ENCODE data around the gene NLRP1. TPM values are rescaled to one million over a fixed set of nuclear protein-coding genes. Genes with fewer than 3 reads are reported as not detected.

Gene NLRP1
- total and polyA plus RNA-seq, 4 donors, result 1.8 to 5.4 (median 3.0) TPM

DNA sequence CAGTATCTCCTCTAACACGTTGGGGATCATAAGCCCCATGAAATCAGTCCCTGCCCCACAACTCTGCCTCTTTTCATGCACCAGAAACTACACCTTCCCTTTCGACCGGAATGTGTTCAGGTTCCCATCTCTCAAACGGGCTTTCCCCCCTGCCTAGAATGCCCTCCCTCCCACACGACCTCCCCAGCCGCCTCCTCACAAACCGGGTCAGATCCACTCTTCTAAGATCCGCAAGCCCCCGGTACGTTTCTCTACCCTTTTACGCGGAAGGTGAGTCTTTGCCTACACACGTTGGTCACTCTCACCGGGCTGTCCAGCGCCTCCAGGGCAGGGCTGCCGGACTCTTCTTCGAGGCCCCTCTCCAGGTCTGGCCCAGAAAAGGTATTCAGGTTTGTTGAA is 116.2 kb downstream of the NLRP1 start:
- Histone ChIP-seq H3K9ac (ENCODE audit: low read depth in 1 of 2, low read length in 2 of 2) (peak overlapping the region; percentile 8 to 49), H3K4me1 (ENCODE audit: control insufficient read depth in 4 of 4, insufficient read depth in 4 of 4, low read length in 3 of 4) (peaks cover 7 to 45% (median 41%) of the 10 kb centered on the region in 4 donors), H3K9me3 (ENCODE audit: control insufficient read depth in 4 of 4, low read length in 3 of 4) (no peaks in the 10 kb centered on the region), H3K27me3 (ENCODE audit: control insufficient read depth in 4 of 4, insufficient read depth in 4 of 4, low read length in 3 of 4) (no peaks in the 10 kb centered on the region), H3K36me3 (ENCODE audit: control insufficient read depth in 4 of 4, insufficient read depth in 3 of 4, low read depth in 1 of 4, low read length in 3 of 4) (peaks cover 0 to 8% (median 3%) of the 10 kb centered on the region in 4 donors), H3K4me3 (ENCODE audit: low read depth in 1 of 3, low read length in 3 of 3) (peak overlapping the region; percentile 89 to 98 (median 93)), H3K27ac (ENCODE audit: low read depth in 1 of 2, low read length in 2 of 2) (peak overlapping the region; percentile 72 to 77)
- no peak for DNase-seq (ENCODE audit: low spot score)
- WGBS, result under 1% methylated on average over 17 of the region's 17 CpGs
- no peak for TF ChIP-seq HNF4A (conservative IDR thresholded peaks at IDR 0.05)
- no peak for TF ChIP-seq NR2F2 (IDR thresholded peaks at IDR 0.05)
- TF ChIP-seq EGR1 (IDR thresholded peaks at IDR 0.05; ENCODE audit: low read depth in 2 of 2), result no peak
- TF ChIP-seq RXRA (IDR thresholded peaks at IDR 0.05), result no peak
- TF ChIP-seq SP1 (IDR thresholded peaks at IDR 0.05), result no peak
- TF ChIP-seq, protein P1, sequence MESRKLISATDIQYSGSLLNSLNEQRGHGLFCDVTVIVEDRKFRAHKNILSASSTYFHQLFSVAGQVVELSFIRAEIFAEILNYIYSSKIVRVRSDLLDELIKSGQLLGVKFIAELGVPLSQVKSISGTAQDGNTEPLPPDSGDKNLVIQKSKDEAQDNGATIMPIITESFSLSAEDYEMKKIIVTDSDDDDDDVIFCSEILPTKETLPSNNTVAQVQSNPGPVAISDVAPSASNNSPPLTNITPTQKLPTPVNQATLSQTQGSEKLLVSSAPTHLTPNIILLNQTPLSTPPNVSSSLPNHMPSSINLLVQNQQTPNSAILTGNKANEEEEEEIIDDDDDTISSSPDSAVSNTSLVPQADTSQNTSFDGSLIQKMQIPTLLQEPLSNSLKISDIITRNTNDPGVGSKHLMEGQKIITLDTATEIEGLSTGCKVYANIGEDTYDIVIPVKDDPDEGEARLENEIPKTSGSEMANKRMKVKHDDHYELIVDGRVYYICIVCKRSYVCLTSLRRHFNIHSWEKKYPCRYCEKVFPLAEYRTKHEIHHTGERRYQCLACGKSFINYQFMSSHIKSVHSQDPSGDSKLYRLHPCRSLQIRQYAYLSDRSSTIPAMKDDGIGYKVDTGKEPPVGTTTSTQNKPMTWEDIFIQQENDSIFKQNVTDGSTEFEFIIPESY (IDR thresholded peaks at IDR 0.05), result no peak
- TF ChIP-seq TAF1 (conservative IDR thresholded peaks at IDR 0.05), result no peak
- no peak for TF ChIP-seq FOXA1 (IDR thresholded peaks at IDR 0.05)
- no peak for TF ChIP-seq FOXA2 (IDR thresholded peaks at IDR 0.05)
- TF ChIP-seq GABPA (IDR thresholded peaks at IDR 0.05 in 1 of 2, conservative IDR thresholded peaks at IDR 0.05 in 1 of 2), result no peak
- no peak for TF ChIP-seq RAD21 (IDR thresholded peaks at IDR 0.05)
- TF ChIP-seq, protein P2, sequence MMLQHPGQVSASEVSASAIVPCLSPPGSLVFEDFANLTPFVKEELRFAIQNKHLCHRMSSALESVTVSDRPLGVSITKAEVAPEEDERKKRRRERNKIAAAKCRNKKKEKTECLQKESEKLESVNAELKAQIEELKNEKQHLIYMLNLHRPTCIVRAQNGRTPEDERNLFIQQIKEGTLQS (IDR thresholded peaks at IDR 0.05), result no peak
- TF ChIP-seq, protein P3, sequence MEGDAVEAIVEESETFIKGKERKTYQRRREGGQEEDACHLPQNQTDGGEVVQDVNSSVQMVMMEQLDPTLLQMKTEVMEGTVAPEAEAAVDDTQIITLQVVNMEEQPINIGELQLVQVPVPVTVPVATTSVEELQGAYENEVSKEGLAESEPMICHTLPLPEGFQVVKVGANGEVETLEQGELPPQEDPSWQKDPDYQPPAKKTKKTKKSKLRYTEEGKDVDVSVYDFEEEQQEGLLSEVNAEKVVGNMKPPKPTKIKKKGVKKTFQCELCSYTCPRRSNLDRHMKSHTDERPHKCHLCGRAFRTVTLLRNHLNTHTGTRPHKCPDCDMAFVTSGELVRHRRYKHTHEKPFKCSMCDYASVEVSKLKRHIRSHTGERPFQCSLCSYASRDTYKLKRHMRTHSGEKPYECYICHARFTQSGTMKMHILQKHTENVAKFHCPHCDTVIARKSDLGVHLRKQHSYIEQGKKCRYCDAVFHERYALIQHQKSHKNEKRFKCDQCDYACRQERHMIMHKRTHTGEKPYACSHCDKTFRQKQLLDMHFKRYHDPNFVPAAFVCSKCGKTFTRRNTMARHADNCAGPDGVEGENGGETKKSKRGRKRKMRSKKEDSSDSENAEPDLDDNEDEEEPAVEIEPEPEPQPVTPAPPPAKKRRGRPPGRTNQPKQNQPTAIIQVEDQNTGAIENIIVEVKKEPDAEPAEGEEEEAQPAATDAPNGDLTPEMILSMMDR (IDR thresholded peaks at IDR 0.05; ENCODE audit: low read depth, low read length, missing input control), result no peak
- TF ChIP-seq YY1 (IDR thresholded peaks at IDR 0.05), result no peak
- TF ChIP-seq HNF4G (IDR thresholded peaks at IDR 0.05), result no peak

DNA sequence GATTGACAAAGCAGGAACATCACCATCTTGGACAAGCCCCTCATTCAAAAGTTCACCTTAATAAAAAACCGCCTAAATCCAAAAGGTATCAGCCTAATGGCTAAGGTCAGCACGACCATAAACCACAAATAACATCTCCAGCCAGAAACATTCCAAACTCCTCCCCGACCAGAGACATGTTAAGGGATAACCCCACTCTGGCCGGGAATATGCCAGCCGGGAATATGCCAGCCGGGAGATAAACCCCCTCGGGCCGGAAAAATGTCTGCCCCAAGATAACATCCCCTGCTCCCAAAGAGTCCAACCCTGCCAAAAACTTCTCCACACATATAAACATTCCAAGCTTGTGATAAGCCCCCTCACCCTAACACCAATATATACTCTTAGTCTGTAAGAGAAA is 116.9 kb downstream of the NLRP1 start:
- no peaks in the 10 kb centered on the region for H3K27me3 ChIP-seq (ENCODE audit: control insufficient read depth in 4 of 4, insufficient read depth in 4 of 4, low read length in 3 of 4)
- 5% methylated on average over 8 of the region's 8 CpGs for WGBS
- peak overlapping the region in 1 of 2 donors; percentile 8 for H3K9ac ChIP-seq (ENCODE audit: low read depth in 1 of 2, low read length in 2 of 2)
- H3K9me3 ChIP-seq (ENCODE audit: control insufficient read depth in 4 of 4, low read length in 3 of 4), result no peaks in the 10 kb centered on the region
- peak overlapping the region; percentile 89 to 98 (median 93) for H3K4me3 ChIP-seq (ENCODE audit: low read depth in 1 of 3, low read length in 3 of 3)
- peaks cover 7 to 45% (median 41%) of the 10 kb centered on the region in 4 donors for H3K4me1 ChIP-seq (ENCODE audit: control insufficient read depth in 4 of 4, insufficient read depth in 4 of 4, low read length in 3 of 4)
- H3K36me3 ChIP-seq (ENCODE audit: control insufficient read depth in 4 of 4, insufficient read depth in 3 of 4, low read depth in 1 of 4, low read length in 3 of 4), result peaks cover 0 to 6% (median 2%) of the 10 kb centered on the region in 4 donors
- no peak for DNase-seq (ENCODE audit: low spot score)
- TF ChIP-seq TAF1 (conservative IDR thresholded peaks at IDR 0.05) (no peak), FOXA2 (IDR thresholded peaks at IDR 0.05) (no peak), JUND (IDR thresholded peaks at IDR 0.05) (no peak), HNF4A (conservative IDR thresholded peaks at IDR 0.05) (no peak), RXRA (IDR thresholded peaks at IDR 0.05) (no peak), SP1 (IDR thresholded peaks at IDR 0.05) (no peak), RAD21 (IDR thresholded peaks at IDR 0.05) (no peak), HNF4G (IDR thresholded peaks at IDR 0.05) (no peak), YY1 (IDR thresholded peaks at IDR 0.05) (no peak), NR2F2 (IDR thresholded peaks at IDR 0.05) (no peak), FOXA1 (IDR thresholded peaks at IDR 0.05) (no peak), EGR1 (IDR thresholded peaks at IDR 0.05; ENCODE audit: low read depth in 2 of 2) (no peak), GABPA (IDR thresholded peaks at IDR 0.05 in 1 of 2, conservative IDR thresholded peaks at IDR 0.05 in 1 of 2) (no peak)
- TF ChIP-seq, protein P3 (IDR thresholded peaks at IDR 0.05; ENCODE audit: low read depth, low read length, missing input control), result no peak
- TF ChIP-seq, protein P4, sequence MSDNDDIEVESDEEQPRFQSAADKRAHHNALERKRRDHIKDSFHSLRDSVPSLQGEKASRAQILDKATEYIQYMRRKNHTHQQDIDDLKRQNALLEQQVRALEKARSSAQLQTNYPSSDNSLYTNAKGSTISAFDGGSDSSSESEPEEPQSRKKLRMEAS (IDR thresholded peaks at IDR 0.05), result no peak
- TF ChIP-seq, protein P1 (IDR thresholded peaks at IDR 0.05), result no peak
- TF ChIP-seq, protein P5, sequence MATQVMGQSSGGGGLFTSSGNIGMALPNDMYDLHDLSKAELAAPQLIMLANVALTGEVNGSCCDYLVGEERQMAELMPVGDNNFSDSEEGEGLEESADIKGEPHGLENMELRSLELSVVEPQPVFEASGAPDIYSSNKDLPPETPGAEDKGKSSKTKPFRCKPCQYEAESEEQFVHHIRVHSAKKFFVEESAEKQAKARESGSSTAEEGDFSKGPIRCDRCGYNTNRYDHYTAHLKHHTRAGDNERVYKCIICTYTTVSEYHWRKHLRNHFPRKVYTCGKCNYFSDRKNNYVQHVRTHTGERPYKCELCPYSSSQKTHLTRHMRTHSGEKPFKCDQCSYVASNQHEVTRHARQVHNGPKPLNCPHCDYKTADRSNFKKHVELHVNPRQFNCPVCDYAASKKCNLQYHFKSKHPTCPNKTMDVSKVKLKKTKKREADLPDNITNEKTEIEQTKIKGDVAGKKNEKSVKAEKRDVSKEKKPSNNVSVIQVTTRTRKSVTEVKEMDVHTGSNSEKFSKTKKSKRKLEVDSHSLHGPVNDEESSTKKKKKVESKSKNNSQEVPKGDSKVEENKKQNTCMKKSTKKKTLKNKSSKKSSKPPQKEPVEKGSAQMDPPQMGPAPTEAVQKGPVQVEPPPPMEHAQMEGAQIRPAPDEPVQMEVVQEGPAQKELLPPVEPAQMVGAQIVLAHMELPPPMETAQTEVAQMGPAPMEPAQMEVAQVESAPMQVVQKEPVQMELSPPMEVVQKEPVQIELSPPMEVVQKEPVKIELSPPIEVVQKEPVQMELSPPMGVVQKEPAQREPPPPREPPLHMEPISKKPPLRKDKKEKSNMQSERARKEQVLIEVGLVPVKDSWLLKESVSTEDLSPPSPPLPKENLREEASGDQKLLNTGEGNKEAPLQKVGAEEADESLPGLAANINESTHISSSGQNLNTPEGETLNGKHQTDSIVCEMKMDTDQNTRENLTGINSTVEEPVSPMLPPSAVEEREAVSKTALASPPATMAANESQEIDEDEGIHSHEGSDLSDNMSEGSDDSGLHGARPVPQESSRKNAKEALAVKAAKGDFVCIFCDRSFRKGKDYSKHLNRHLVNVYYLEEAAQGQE (IDR thresholded peaks at IDR 0.05), result no peak
- TF ChIP-seq, protein P2 (IDR thresholded peaks at IDR 0.05), result no peak
- no peak overlapping the region for H3K27ac ChIP-seq (ENCODE audit: low read depth in 1 of 2, low read length in 2 of 2)

Data from liver (tissue), 9 donors.